OCI-LY3 (cell line): ENCODE data around the gene RPL13.

Experiments used
- H2AFZ ChIP-seq: fragments of 200-600, 300-600 bp; shearing (Covaris generic); 2 replicates; pipeline ENCODE4 v1.6.0; 2014; ENCODE audit warnings: antibody characterized with exemption, low read depth, low read length
- H3K27ac ChIP-seq: fragments of 200-600, 300-600 bp; sonication (generic); 2 replicates; pipeline ENCODE4 v1.5.1; 2014; ENCODE audit warnings: mild to moderate bottlenecking, low read length, moderate library complexity, mixed read lengths
- H3K27me3 ChIP-seq: fragments of 200-600, 300-600 bp; sonication (generic); 2 replicates; pipeline ENCODE4 v1.6.1; 2014; ENCODE audit warnings: low read depth, low read length, mixed read lengths
- H3K36me3 ChIP-seq: fragments of 200-600, 300-600 bp; sonication (generic); replicated peaks from 2 replicates; pipeline ENCODE3; 2014; ENCODE audit warnings: low read depth, low read length, mixed read lengths
- H3K4me1 ChIP-seq: fragments of 300-600, 200-600 bp; sonication (generic); 2 replicates; pipeline ENCODE4 v1.6.1; 2014; ENCODE audit warnings: low read length, mixed read lengths
- H3K4me2 ChIP-seq: fragments of 200-600, 300-600 bp; sonication (generic); 2 replicates; pipeline ENCODE4 v1.6.1; 2014; ENCODE audit warnings: low read length, mixed read lengths
- H3K4me3 ChIP-seq: fragments of 300-600, 200-600 bp; sonication (generic); 2 replicates; pipeline ENCODE4 v1.5.1; 2014; ENCODE audit warnings: antibody characterized with exemption, mild to moderate bottlenecking, low read length, moderate library complexity
- H3K79me2 ChIP-seq: fragments of 300-600, 200-600 bp; shearing (Covaris generic); 2 replicates; pipeline ENCODE4 v1.6.1; 2014; ENCODE audit warnings: mild to moderate bottlenecking, low read length, mixed read lengths
- H3K9ac ChIP-seq: fragments of 300-600, 200-600 bp; shearing (Covaris generic); 2 replicates; pipeline ENCODE4 v1.6.0; 2014; ENCODE audit warnings: mild to moderate bottlenecking, low read length, moderate library complexity
- H3K9me3 ChIP-seq: fragments of 200-600, 300-600 bp; shearing (Covaris generic); 2 replicates; pipeline ENCODE4 v1.6.1; 2014; ENCODE audit warnings: low read length, mixed read lengths; ENCODE audit not compliant: insufficient read depth
- H4K20me1 ChIP-seq: fragments of 200-600, 300-600 bp; sonication (generic); 2 replicates; pipeline ENCODE4 v1.6.1; 2016; ENCODE audit warnings: low read length, mixed read lengths; ENCODE audit not compliant: insufficient read depth
- EZH2phosphoT487 ChIP-seq: fragments of 200-600 bp; shearing (Covaris generic); IDR thresholded peaks from 2 replicates; pipeline ENCODE4 v1.6.1; 2018; ENCODE audit warnings: antibody characterized with exemption, mixed run types, low read depth
- TF ChIP-seq, protein P1 (sequence below): fragments of 200-600, 300-600 bp; sonication (generic); IDR thresholded peaks from 2 replicates; pipeline ENCODE4 v1.5.1; 2014; ENCODE audit warnings: antibody characterized with exemption, low read length, low read depth

RPL13 gene

GRCh38 chr16:89536371-89536770, 24.1 kb upstream of the RPL13 start:
- no peaks in the 10 kb centered on the region for H3K4me1 ChIP-seq
- TF ChIP-seq, protein P1, sequence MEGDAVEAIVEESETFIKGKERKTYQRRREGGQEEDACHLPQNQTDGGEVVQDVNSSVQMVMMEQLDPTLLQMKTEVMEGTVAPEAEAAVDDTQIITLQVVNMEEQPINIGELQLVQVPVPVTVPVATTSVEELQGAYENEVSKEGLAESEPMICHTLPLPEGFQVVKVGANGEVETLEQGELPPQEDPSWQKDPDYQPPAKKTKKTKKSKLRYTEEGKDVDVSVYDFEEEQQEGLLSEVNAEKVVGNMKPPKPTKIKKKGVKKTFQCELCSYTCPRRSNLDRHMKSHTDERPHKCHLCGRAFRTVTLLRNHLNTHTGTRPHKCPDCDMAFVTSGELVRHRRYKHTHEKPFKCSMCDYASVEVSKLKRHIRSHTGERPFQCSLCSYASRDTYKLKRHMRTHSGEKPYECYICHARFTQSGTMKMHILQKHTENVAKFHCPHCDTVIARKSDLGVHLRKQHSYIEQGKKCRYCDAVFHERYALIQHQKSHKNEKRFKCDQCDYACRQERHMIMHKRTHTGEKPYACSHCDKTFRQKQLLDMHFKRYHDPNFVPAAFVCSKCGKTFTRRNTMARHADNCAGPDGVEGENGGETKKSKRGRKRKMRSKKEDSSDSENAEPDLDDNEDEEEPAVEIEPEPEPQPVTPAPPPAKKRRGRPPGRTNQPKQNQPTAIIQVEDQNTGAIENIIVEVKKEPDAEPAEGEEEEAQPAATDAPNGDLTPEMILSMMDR: no peak
- no peak for TF ChIP-seq EZH2phosphoT487
- H3K36me3 ChIP-seq: peaks cover 39% of the 10 kb centered on the region
- no peaks in the 10 kb centered on the region for H3K27me3 ChIP-seq
- no peaks in the 10 kb centered on the region for H3K9me3 ChIP-seq
- H3K27ac ChIP-seq: no peak overlapping the region
- no peak overlapping the region for H2AFZ ChIP-seq
- H4K20me1 ChIP-seq: no peaks in the 10 kb centered on the region; the same call in 1 of the 2 replicates
- no peak overlapping the region for H3K9ac ChIP-seq
- no peak overlapping the region for H3K4me2 ChIP-seq
- no peaks in the 10 kb centered on the region for H3K79me2 ChIP-seq
- H3K4me3 ChIP-seq: no peak overlapping the region

DNA sequence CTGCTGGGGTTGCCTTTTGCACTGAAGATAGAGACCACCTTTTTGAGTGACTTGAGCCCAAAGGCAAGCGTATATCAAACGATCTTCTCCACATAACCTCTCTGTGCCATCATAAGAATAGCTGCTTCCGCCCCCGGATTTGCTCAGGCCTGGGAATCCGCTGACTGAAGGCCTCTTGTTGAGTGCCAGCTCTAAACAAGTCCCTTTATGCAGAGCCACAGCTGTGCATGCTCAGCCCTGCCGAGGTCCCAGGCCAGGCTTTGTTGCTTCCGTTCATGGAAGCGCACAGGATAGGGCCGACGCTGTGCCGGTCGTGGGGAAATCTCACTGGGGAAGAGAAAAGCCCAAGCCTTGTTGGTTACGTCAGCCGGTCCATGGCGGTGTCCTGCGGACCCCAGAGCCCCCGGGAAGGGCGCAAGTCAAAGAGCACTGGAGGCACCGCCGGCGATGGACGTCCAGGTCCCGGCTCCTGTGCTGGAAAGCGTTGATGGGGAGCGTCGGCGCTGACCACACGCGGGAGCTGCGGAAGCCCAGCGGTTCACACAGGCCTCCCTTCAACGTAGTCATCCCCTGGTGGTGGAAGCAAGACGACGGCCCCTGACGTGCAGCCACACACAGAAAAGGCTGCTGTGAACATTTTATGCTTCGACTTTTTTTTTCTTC, 23.5 kb upstream of the RPL13 start:
- no peak overlapping the region for H3K9ac ChIP-seq
- no peaks in the 10 kb centered on the region for H3K79me2 ChIP-seq
- H3K36me3 ChIP-seq: peaks cover 34% of the 10 kb centered on the region
- no peaks in the 10 kb centered on the region for H3K4me1 ChIP-seq
- no peak overlapping the region for H3K4me2 ChIP-seq
- H4K20me1 ChIP-seq: no peaks in the 10 kb centered on the region; the same call in 1 of the 2 replicates
- no peak for TF ChIP-seq EZH2phosphoT487
- TF ChIP-seq, protein P1: no peak
- no peaks in the 10 kb centered on the region for H3K9me3 ChIP-seq
- H3K4me3 ChIP-seq: no peak overlapping the region
- H3K27ac ChIP-seq: no peak overlapping the region
- no peak overlapping the region for H2AFZ ChIP-seq
- no peaks in the 10 kb centered on the region for H3K27me3 ChIP-seq

- H3K9me3 ChIP-seq: no peaks in the 10 kb centered on the region
- no peaks in the 10 kb centered on the region for H3K4me1 ChIP-seq
- no peak overlapping the region for H2AFZ ChIP-seq
- H3K79me2 ChIP-seq: no peaks in the 10 kb centered on the region
- peaks cover 29% of the 10 kb centered on the region for H3K36me3 ChIP-seq
- no peaks in the 10 kb centered on the region for H3K27me3 ChIP-seq
- H4K20me1 ChIP-seq: no peaks in the 10 kb centered on the region; the same call in 1 of the 2 replicates
- H3K4me2 ChIP-seq: no peak overlapping the region
- H3K27ac ChIP-seq: no peak overlapping the region
- no peak overlapping the region for H3K9ac ChIP-seq
- no peak overlapping the region for H3K4me3 ChIP-seq
- TF ChIP-seq EZH2phosphoT487: no peak
- TF ChIP-seq, protein P1: no peak
Observed at GRCh38 chr16:89537549-89537925, 22.9 kb upstream of the RPL13 start.

- TF ChIP-seq EZH2phosphoT487: no peak
- TF ChIP-seq, protein P1: no peak
- no peak overlapping the region for H3K4me3 ChIP-seq
- H2AFZ ChIP-seq: no peak overlapping the region
- H3K4me2 ChIP-seq: no peak overlapping the region
- no peak overlapping the region for H3K27ac ChIP-seq
- H3K9ac ChIP-seq: no peak overlapping the region
- H3K79me2 ChIP-seq: no peaks in the 10 kb centered on the region
- no peaks in the 10 kb centered on the region for H3K9me3 ChIP-seq
- no peaks in the 10 kb centered on the region; the same call in 1 of the 2 replicates for H4K20me1 ChIP-seq
- H3K36me3 ChIP-seq: peaks cover 29% of the 10 kb centered on the region
- no peaks in the 10 kb centered on the region for H3K27me3 ChIP-seq
- no peaks in the 10 kb centered on the region for H3K4me1 ChIP-seq
Observed at GRCh38 chr16:89538286-89538685, 22.2 kb upstream of the RPL13 start.
